ENCODE measurements around the gene VOPP1.
"Not testable (repeated sequence)": the region's sequence is repeated elsewhere in the genome, so short reads cannot be mapped to it uniquely, and the experiment has no call there.

The VOPP1 gene

DNA sequence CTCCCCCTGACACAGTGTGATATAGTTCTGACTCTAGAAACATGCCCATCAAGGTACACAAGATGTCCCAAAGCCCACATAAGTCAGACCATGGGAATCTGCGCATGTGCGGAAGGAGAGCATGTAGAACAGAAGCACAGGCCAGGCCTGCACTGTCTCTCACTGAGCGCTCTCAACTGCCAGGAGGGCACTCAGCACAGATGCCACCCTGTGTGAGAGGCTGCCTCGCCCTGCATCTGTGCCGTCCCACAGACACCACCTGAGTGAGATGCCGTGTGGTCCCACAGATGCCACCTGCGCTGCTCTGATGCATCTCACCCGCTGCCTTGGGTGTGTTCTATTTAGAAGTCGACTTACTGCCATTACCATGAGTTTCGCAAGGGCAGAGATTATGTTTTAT lies 98.4 kb downstream of the VOPP1 start:
- H3K27ac ChIP-seq: no peak overlapping the region
- TF ChIP-seq, protein P1, sequence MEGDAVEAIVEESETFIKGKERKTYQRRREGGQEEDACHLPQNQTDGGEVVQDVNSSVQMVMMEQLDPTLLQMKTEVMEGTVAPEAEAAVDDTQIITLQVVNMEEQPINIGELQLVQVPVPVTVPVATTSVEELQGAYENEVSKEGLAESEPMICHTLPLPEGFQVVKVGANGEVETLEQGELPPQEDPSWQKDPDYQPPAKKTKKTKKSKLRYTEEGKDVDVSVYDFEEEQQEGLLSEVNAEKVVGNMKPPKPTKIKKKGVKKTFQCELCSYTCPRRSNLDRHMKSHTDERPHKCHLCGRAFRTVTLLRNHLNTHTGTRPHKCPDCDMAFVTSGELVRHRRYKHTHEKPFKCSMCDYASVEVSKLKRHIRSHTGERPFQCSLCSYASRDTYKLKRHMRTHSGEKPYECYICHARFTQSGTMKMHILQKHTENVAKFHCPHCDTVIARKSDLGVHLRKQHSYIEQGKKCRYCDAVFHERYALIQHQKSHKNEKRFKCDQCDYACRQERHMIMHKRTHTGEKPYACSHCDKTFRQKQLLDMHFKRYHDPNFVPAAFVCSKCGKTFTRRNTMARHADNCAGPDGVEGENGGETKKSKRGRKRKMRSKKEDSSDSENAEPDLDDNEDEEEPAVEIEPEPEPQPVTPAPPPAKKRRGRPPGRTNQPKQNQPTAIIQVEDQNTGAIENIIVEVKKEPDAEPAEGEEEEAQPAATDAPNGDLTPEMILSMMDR (IDR thresholded peaks at IDR 0.05): no peak
- H3K4me3 ChIP-seq: no peak overlapping the region
- DNase-seq (ENCODE audit: low spot score): peak; percentile 17

DNA sequence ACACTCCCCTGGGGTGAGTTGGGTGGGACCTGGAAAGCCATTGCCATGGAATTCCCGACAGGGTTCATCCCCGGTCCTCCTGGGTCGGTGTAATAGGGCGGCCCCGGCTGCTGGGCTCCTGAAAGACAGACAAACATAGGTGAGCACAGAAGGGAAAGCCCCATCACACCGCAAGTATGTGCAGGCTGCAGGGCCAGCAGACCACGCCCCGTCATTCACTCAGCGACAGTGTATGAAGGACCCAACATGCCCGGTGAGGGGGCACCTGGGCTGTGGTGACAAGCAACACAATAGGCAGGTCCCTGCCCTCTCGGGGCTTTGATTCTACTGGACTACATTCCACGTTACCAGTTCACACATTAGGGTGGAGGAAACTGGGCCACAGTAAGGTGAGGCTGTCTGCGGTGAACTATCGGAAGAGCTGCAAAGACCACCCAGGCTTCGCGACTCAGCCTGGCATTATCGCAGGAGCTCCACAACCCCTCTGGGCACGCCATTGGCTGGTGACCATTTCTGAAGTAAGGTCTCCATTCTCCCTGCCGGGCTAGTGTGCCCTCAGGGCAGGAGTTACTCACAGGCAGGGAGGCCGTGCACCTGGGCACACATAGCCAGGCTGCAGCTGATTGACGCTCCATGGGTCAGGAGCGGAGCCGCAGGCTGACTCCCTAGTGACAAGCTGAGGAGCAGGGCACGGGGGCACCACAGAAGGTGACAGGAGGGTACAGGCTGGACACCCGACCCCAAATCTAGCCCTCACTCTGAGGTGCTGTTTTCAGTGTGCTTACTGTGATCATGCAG lies 99.2 kb downstream of the VOPP1 start:
- TF ChIP-seq, protein P1 (IDR thresholded peaks at IDR 0.05): no peak
- Histone ChIP-seq H3K27ac (no peak overlapping the region), H3K4me3 (no peak overlapping the region)
- peak; percentile 56 for DNase-seq (ENCODE audit: low spot score)

DNA sequence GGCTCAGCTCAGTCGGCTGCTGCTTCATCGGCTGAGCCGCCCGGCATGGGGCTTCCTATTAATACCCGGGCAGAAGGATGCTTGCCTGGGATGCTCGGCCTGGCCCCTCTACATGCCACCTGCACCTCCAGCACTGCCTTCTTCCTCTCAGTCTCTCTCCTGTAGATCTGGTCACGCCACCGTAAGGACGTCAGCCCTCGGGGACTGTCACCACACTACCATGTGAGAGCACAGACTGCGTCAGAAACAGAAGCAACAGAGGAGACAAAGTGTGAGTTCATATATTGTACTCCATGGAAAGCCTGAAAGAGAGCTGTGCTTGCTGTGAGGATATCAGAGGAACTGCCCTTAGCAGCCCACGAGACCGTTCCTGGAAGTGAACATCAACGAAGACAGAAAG lies 99.9 kb downstream of the VOPP1 start:
- DNase-seq (ENCODE audit: low spot score); H3K4me3 ChIP-seq; H3K27ac ChIP-seq: not testable (repeated sequence)

DNA sequence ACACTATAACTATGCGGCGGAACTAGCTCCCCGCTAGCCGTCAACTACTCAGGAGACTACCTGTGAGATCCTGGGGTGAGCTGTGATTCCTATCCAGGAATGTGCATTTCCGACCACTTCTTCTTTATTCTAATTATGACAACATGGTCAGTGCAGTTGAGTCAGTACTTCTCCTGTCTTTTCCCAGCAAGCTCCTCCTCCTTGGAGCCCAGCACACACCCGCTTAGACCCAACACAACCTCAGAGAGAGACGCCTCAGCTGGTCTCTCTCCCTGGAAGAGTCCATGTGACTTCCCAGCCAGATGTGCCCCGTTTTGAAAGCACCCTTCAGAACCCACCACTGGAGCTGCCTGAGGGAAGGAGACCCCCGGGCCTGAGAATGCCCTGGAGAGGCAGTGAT lies 100.7 kb downstream of the VOPP1 start:
- not testable (repeated sequence) for H3K27ac ChIP-seq, H3K4me3 ChIP-seq
- DNase-seq (ENCODE audit: low spot score): peak; percentile 21

DNA sequence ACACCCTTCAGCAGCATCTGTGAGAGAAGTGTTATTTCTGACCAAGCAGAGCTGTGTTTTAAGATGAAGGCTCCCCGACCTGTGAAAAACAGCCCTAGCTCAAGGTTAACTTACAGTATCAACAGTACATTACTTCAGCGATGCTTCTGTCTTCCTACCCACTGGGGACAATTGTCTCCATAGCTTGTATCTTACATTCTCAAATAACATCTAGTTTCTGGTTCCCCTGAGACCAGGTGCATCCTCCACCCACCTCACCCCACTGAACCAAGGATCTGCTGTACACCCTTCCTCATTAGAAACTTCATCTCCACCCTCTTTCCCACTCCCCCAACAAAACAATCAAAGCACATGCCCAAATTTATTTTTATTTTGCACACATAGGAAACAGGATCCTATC lies 102.0 kb downstream of the VOPP1 start:
- Histone ChIP-seq H3K27ac (no peak overlapping the region), H3K4me3 (no peak overlapping the region)
- TF ChIP-seq, protein P1 (IDR thresholded peaks at IDR 0.05): no peak
- DNase-seq (ENCODE audit: low spot score): no peak

DNA sequence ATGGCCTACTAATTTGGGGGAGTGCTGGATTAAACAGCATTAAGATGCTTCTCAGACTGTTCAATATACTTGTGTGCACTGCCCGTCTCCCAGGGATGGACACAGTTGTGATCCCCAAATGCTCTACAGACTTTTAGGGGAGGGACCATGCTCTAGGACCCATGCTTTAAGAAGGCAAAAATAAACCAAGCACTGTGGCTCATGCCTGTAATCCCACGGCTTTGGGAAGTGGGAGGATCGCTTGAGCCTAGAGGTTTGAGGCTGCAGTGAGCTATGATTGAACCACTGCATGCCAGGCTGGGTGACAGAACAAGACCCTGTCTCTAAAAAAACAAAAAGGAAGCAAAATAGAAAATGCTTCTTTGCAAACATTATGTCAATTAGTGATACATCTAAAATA lies 102.6 kb downstream of the VOPP1 start:
- H3K27ac ChIP-seq: no peak overlapping the region
- TF ChIP-seq, protein P1 (IDR thresholded peaks at IDR 0.05): no peak
- DNase-seq (ENCODE audit: low spot score): no peak
- no peak overlapping the region for H3K4me3 ChIP-seq

DNA sequence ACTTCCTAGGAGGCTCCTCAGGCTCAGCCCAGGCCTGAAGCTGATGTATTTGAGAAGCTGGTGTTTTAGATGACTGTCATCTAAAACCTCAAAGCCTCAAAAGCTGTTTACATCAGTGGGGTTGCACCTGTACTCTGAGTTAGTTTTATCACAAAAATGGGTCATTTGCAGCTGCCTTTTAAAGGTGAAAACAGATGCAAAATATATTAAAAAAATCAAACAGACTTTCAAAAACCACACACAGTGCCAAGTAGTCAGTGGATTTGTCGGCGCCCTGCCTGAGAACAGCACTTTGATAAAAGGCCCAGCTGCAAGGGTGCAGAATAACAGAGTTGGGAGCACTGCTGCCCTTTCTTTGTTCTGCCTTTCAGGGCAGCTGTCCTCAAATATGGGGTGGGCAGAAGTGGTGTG lies 103.0 kb downstream of the VOPP1 start:
- TF ChIP-seq, protein P1 (IDR thresholded peaks at IDR 0.05): no peak
- no peak overlapping the region for H3K27ac ChIP-seq
- no peak overlapping the region for H3K4me3 ChIP-seq
- no peak for DNase-seq (ENCODE audit: low spot score)

DNA sequence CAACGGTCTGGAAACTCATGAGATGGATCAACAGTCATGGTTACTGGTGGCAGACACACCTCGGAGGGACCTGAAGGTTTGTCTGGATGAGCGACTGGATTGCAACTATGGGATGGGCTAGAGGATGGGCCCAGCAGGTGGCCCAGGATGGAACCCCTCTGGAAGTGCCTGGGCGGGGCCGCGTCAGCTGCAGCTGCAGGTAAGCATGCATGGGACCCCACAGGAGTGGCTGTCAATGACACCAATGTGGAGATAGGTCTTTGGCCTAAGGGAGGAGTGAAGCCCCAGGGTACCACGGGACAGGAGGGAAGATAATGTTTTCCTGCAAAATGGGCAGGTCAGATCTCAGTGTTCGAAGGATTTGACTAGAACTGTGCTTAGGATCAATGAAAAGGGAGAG lies 103.8 kb downstream of the VOPP1 start:
- Histone ChIP-seq H3K4me3 (no peak overlapping the region), H3K27ac (no peak overlapping the region)
- TF ChIP-seq, protein P1 (IDR thresholded peaks at IDR 0.05): no peak
- DNase-seq (ENCODE audit: low spot score): no peak

Data from coronary artery (tissue), 2 donors.